Gastrocnemius medialis (tissue), 4 donors: Measurements from ENCODE around the gene LIN7A.

Source experiments
- POLR2A ChIP-seq, 2 donors: fragments of 450-650 bp; IDR thresholded peaks; one replicate each; pipeline ENCODE4 v1.6.1; 2017; ENCODE audit warnings: antibody characterized with exemption in 2 of 2, mild to moderate bottlenecking in 2 of 2, moderate library complexity in 2 of 2
- TF ChIP-seq, protein P1 (sequence below), 5 experiments: fragments of 450-650 bp in 3 of 5; fragments of 200-600 bp in 2 of 5; sonication (generic) in 2 of 5; IDR thresholded peaks in 4 of 5; conservative IDR thresholded peaks in 1 of 5; 1 replicate in 4 of 5; 2 replicates in 1 of 5; pipeline ENCODE4 v1.5.1; 2016 to 2019; ENCODE audit warnings: antibody characterized with exemption in 5 of 5, mild to moderate bottlenecking in 3 of 5, moderate library complexity in 3 of 5

DNA sequence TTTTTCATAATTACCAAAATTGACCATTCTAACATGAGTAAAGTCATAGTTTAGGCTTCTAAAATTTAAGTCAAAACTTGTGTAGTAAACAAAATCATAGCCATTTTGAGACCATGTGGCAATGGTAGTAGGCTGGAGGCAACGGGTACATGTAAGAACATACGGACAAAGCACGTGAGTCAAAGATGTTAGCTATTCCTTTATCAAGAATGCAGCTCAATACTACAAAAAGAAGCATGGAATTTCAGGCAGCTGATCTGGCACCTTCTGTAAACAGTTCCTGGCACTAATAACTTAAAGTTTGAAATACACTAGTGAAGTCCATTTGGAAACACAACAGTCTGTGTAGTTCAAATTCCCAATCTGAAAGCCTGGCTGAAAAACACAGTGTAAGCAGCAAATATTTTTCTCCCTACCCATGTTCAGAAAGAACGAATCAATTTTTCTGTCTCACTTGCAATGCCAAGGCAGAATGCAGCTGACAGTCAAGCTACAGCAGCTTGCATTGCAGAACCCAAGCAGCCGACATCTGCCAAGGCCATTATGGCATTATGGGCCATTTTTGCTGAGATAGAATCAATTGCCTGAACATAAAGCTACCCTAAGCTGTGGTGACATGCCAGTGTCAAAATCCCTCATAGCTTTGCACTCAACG lies 191.8 kb downstream of the LIN7A start:
- TF ChIP-seq, protein P1, sequence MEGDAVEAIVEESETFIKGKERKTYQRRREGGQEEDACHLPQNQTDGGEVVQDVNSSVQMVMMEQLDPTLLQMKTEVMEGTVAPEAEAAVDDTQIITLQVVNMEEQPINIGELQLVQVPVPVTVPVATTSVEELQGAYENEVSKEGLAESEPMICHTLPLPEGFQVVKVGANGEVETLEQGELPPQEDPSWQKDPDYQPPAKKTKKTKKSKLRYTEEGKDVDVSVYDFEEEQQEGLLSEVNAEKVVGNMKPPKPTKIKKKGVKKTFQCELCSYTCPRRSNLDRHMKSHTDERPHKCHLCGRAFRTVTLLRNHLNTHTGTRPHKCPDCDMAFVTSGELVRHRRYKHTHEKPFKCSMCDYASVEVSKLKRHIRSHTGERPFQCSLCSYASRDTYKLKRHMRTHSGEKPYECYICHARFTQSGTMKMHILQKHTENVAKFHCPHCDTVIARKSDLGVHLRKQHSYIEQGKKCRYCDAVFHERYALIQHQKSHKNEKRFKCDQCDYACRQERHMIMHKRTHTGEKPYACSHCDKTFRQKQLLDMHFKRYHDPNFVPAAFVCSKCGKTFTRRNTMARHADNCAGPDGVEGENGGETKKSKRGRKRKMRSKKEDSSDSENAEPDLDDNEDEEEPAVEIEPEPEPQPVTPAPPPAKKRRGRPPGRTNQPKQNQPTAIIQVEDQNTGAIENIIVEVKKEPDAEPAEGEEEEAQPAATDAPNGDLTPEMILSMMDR (IDR thresholded peaks at IDR 0.05 in 4 of 5, conservative IDR thresholded peaks at IDR 0.05 in 1 of 5) = no peak
- TF ChIP-seq POLR2A (IDR thresholded peaks at IDR 0.05) = no peak
